K562 (cell line): ENCODE results near the gene KCP. TPM values are rescaled to one million over a fixed set of nuclear protein-coding genes. Genes with fewer than 3 reads are reported as not detected.

Source experiments
- ATAC-seq: fragments of 200-7000 bp; cut with Tn5 transposase; 3 replicates; pipeline ENCODE4 v1.9.1; 2020; ENCODE audit warnings: moderate library complexity
- BruUV-seq: library from RNA; stranded (reverse); fragments of 400-500 nt; replicated peaks from 2 replicates; lab custom pipeline; 2021; lab: Mats Ljungman, UMichigan
- CTCF ChIA-PET: fragments of 300-600 bp; formaldehyde crosslinking; extraction: SDS; loops from one replicate; lab custom pipeline; 2021; ENCODE audit warnings: low intra/inter-chr PET ratio; lab: Yijun Ruan, JAX
- POLR2A ChIA-PET: fragments of 300-600, 350-650 bp; sonication (Branson Sonifier 250); formaldehyde crosslinking; extraction: SDS; loops from one replicate; lab custom pipeline; 2021; ENCODE audit warnings: antibody characterized with exemption, inconsistent platforms; lab: Yijun Ruan, JAX
- DNase-seq, 4 experiments: peaks; one replicate each; pipeline versions ENCODE4 v3.0.0 to v3.0.0-alpha.2; 2011 to 2018; ENCODE audit warnings: low spot score in 3 of 4, mixed read lengths in 3 of 4; ENCODE audit errors: extremely low read depth in 1 of 4
- FAIRE-seq: peaks from 2 replicates; lab custom pipeline; 2011; peaks lifted over from hg19 to GRCh38; lab: Jason Lieb, UNC
- H2AFZ ChIP-seq: 2 replicates; pipeline ENCODE4 v1.6.0; 2011; ENCODE audit warnings: low read depth, low read length, control low read depth, inconsistent platforms
- H3K27ac ChIP-seq: fragments of 200-600 bp; 3 replicates; pipeline ENCODE4 v1.8.0; 2011; ENCODE audit warnings: low read depth, mild to moderate bottlenecking, control low read depth, inconsistent platforms, low read length, moderate library complexity, mixed read lengths; ENCODE audit errors: extremely low read depth
- H3K27me3 ChIP-seq, 2 experiments: fragments of 300-600 bp in 1 of 2; 2 replicates in 1 of 2; 3 replicates in 1 of 2; pipeline versions ENCODE4 v1.6.0 to v1.8.0; 2011; ENCODE audit warnings: inconsistent platforms in 2 of 2, low read length in 2 of 2, mild to moderate bottlenecking in 1 of 2, mixed read lengths in 1 of 2, moderate library complexity in 1 of 2; ENCODE audit not compliant: control insufficient read depth in 2 of 2, insufficient read depth in 2 of 2
- H3K36me3 ChIP-seq: fragments of 300-600 bp; 3 replicates; pipeline ENCODE4 v1.8.0; 2011; ENCODE audit warnings: mild to moderate bottlenecking, low read length, inconsistent platforms; ENCODE audit not compliant: control insufficient read depth, insufficient read depth
- H3K4me1 ChIP-seq, 2 experiments: fragments of 200-600 bp in 1 of 2; replicated peaks in 1 of 2; 2 replicates in 1 of 2; 3 replicates in 1 of 2; pipeline versions ENCODE4 v1.5.1 to v1.8.0; 2011; ENCODE audit warnings: inconsistent platforms in 2 of 2, low read length in 2 of 2, mild to moderate bottlenecking in 1 of 2, mixed read lengths in 1 of 2, moderate library complexity in 1 of 2; ENCODE audit not compliant: control insufficient read depth in 2 of 2, insufficient read depth in 2 of 2
- H3K4me2 ChIP-seq: 2 replicates; pipeline ENCODE4 v1.6.1; 2011; ENCODE audit warnings: low read length, control low read depth, inconsistent platforms, mixed read lengths; ENCODE audit not compliant: insufficient read depth
- H3K4me3 ChIP-seq: fragments of 200-600 bp; sonication (generic), shearing (Covaris generic); 2 replicates; pipeline ENCODE4 v1.5.1; 2016; ENCODE audit warnings: control low read depth, inconsistent platforms
- H3K79me2 ChIP-seq: fragments of 200-600 bp; 3 replicates; pipeline ENCODE4 v1.8.0; 2011; ENCODE audit warnings: low read length, inconsistent platforms; ENCODE audit not compliant: control insufficient read depth, insufficient read depth
- H3K9ac ChIP-seq, 2 experiments: 2 replicates each; pipeline versions ENCODE4 v1.6.0 to v1.6.1; 2011; ENCODE audit warnings: low read depth in 2 of 2, low read length in 2 of 2, control low read depth in 1 of 2, inconsistent platforms in 1 of 2, mild to moderate bottlenecking in 1 of 2, mixed read lengths in 1 of 2; ENCODE audit not compliant: insufficient read depth in 1 of 2
- H3K9me1 ChIP-seq: one replicate; pipeline ENCODE4 v1.6.0; 2011; ENCODE audit warnings: inconsistent platforms, mild to moderate bottlenecking, low read length, moderate library complexity; ENCODE audit not compliant: control insufficient read depth, insufficient read depth
- H3K9me3 ChIP-seq: replicated peaks from 2 replicates; pipeline ENCODE4 v1.5.1; 2011; ENCODE audit warnings: low read depth, low read length, inconsistent platforms; ENCODE audit not compliant: control insufficient read depth, insufficient read depth
- H4K20me1 ChIP-seq: replicated peaks from 2 replicates; pipeline ENCODE4 v1.6.1; 2011; ENCODE audit warnings: low read length, inconsistent platforms, mixed read lengths; ENCODE audit not compliant: control insufficient read depth, insufficient read depth
- GATAD2B ChIP-seq: fragments of 450-650 bp; IDR thresholded peaks from 2 replicates; pipeline ENCODE4 v1.6.1; 2017; ENCODE audit warnings: mild to moderate bottlenecking, borderline replicate concordance
- KAT8 ChIP-seq: fragments of 450-650 bp; IDR thresholded peaks from 2 replicates; pipeline ENCODE4 v1.6.1; 2016; ENCODE audit warnings: low read depth, mild to moderate bottlenecking
- LARP7 ChIP-seq: fragments of 450-650 bp; IDR thresholded peaks from 2 replicates; pipeline ENCODE4 v1.6.1; 2016
- MYNN ChIP-seq, 2 experiments: sonication (generic); formaldehyde crosslinking in 1 of 2; IDR thresholded peaks; 2 replicates each; pipeline versions ENCODE4 v1.5.0 to v1.6.1; 2016 to 2020; ENCODE audit warnings: antibody characterized with exemption in 1 of 2, missing genetic modification reagents in 1 of 2
- PCBP2 ChIP-seq: fragments of 200-400 bp; formaldehyde crosslinking; IDR thresholded peaks from 2 replicates; pipeline ENCODE4 v1.6.1; 2018; ENCODE audit warnings: low read length, low read depth, mild to moderate bottlenecking, moderate library complexity; ENCODE audit not compliant: poor library complexity, severe bottlenecking
- SPI1 ChIP-seq: IDR thresholded peaks from 2 replicates; pipeline ENCODE4 v1.6.1; 2011; ENCODE audit warnings: low read depth, low read length, control low read depth, borderline replicate concordance
- TARDBP ChIP-seq: fragments of 450-650 bp; IDR thresholded peaks from 2 replicates; pipeline ENCODE4 v1.6.1; 2016
- TBP ChIP-seq: optimal IDR thresholded peaks from 2 replicates; pipeline ENCODE3; 2011; ENCODE audit warnings: low read depth, low read length, improper control_type of control experiment
- YBX1 ChIP-seq: fragments of 450-650 bp; IDR thresholded peaks from 2 replicates; pipeline ENCODE4 v1.7.1; 2016; ENCODE audit warnings: mild to moderate bottlenecking
- ZNF444 ChIP-seq: fragments of 250-450 bp; sonication (Bioruptor Pico); IDR thresholded peaks from 2 replicates; pipeline ENCODE4 v1.4.0; 2020; ENCODE audit warnings: mild to moderate bottlenecking, moderate library complexity
- ZNF76 ChIP-seq: fragments of 250-450 bp; sonication (Bioruptor Pico); IDR thresholded peaks from 2 replicates; pipeline ENCODE4 v1.4.0; 2020; ENCODE audit warnings: mild to moderate bottlenecking, moderate library complexity, borderline replicate concordance
- WGBS: fragments of 100-300 bp; shearing (Covaris generic); methylation state at CpG from one replicate; pipeline ENCODE4 v1.1.6; 2016; ENCODE audit warnings: low coverage, mixed read lengths; ENCODE audit not compliant: insufficient coverage; ENCODE audit errors: missing lambda C conversion rate; 5-methylcytosine and 5-hydroxymethylcytosine counted together
- in situ Hi-C: fragments of 300-500 bp; cut with MboI; formaldehyde crosslinking; loops from 4 replicates; pipeline ENCODE4 v1.15.0; 2018; ENCODE audit warnings: inconsistent platforms, mixed read lengths
- intact Hi-C: fragments of 100-400 bp; cut with micrococcal nuclease; formaldehyde crosslinking; loops from 2 replicates; pipeline ENCODE4 v1.14.2; 2022
- polyA plus RNA-seq, 8 experiments: library from polyadenylated mRNA; depleted of rRNA in 4 of 8; stranded (reverse) in 5 of 8; unstranded in 3 of 8; fragments of >200 nt; fragmentation: Nextera tagmentation in 2 of 8; fragmentation: Illumina TruSeq in 1 of 8; extraction: Ambion mirVana in 2 of 8; extraction: Trizol in 1 of 8; gene quantifications; 2 replicates each; pipeline versions ENCODE4 v1.2.1 to v1.2.3, GENCODE V29; 2011 to 2014; ENCODE audit warnings: inconsistent platforms in 1 of 8, missing spikeins in 1 of 8
- total RNA-seq, 7 experiments: library from RNA; depleted of rRNA in 6 of 7; stranded (reverse); fragments of >200 nt in 6 of 7; fragmentation: Illumina TruSeq in 2 of 7; extraction: Trizol in 2 of 7; gene quantifications; 2 replicates each; pipeline versions ENCODE4 v1.2.1 to v1.2.3, GENCODE V29; 2011 to 2021; ENCODE audit warnings: low replicate concordance in 1 of 7
- TF ChIP-seq, protein P1 (sequence below): sonication (generic); formaldehyde crosslinking; IDR thresholded peaks from 2 replicates; pipeline ENCODE4 v1.8.0; 2022; ENCODE audit warnings: mild to moderate bottlenecking, missing genetic modification reagents
- TF ChIP-seq, protein P2 (sequence below): fragments of 450-650 bp; IDR thresholded peaks from 2 replicates; pipeline ENCODE4 v1.6.1; 2016
- TF ChIP-seq, protein P3 (sequence below): fragments of 450-650 bp; IDR thresholded peaks from one replicate; pipeline ENCODE4 v1.6.1; 2018; ENCODE audit warnings: mild to moderate bottlenecking, moderate library complexity; ENCODE audit not compliant: partially characterized antibody
- TF ChIP-seq, protein P4 (sequence below): fragments of 450-650 bp; formaldehyde crosslinking; IDR thresholded peaks from 2 replicates; pipeline ENCODE4 v1.4.0; 2020; ENCODE audit warnings: mild to moderate bottlenecking

KCP gene
- total and polyA plus RNA-seq, 9 of the 15 experiments (the other 6 are each of a cell fraction or from before 2014, with no cell fraction given): 0.06 to 0.17 (median 0.12) TPM; not detected in 3

DNA sequence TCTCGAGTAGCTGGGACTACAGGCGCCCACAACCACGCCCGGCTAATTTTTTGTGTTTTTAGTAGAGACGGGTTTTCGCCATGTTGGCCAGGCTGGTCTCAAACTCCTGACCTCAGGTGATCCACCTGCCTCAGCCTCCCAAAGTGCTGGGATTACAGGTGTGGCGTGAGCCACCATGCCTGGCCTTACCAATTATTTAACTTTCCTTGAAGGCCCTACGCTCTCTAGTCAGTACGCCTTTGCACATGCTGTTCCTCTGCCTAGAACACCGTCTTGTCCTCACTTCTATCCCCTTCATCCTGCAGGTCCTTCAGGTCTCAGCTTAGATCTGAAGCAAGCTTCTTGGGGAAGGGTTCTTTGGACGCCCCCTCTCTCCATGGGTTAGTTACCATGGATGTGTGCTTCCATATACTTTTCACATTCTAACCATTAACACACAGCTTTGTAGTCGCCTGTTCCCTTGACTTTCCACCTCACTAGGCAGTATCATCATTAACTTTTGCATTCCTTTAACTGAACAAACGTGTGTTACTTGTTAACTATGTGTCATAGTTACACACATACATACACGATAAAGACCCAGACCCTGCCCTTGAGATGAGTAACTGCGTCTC, 48.4 kb downstream of the KCP start (continued):
- TF ChIP-seq, protein P1, sequence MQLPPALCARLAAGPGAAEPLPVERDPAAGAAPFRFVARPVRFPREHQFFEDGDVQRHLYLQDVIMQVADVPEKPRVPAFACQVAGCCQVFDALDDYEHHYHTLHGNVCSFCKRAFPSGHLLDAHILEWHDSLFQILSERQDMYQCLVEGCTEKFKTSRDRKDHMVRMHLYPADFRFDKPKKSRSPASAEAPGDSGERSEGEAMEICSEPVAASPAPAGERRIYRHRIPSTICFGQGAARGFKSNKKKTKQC (CRISPR knock-in tag): 0 out of 2 replicates have a peak, but pooled peaks have one; percentile 25
- no peak for TF ChIP-seq TARDBP
- TF ChIP-seq, protein P2, sequence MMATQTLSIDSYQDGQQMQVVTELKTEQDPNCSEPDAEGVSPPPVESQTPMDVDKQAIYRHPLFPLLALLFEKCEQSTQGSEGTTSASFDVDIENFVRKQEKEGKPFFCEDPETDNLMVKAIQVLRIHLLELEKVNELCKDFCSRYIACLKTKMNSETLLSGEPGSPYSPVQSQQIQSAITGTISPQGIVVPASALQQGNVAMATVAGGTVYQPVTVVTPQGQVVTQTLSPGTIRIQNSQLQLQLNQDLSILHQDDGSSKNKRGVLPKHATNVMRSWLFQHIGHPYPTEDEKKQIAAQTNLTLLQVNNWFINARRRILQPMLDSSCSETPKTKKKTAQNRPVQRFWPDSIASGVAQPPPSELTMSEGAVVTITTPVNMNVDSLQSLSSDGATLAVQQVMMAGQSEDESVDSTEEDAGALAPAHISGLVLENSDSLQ: no peak
- TF ChIP-seq SPI1: no peak
- TF ChIP-seq MYNN (IDR thresholded peaks at IDR 0.05): no peak
- no peak for TF ChIP-seq MYNN (CRISPR knock-in tag; IDR thresholded peaks at IDR 0.05)
- TF ChIP-seq, all 486 proteins: peak for 47

DNA sequence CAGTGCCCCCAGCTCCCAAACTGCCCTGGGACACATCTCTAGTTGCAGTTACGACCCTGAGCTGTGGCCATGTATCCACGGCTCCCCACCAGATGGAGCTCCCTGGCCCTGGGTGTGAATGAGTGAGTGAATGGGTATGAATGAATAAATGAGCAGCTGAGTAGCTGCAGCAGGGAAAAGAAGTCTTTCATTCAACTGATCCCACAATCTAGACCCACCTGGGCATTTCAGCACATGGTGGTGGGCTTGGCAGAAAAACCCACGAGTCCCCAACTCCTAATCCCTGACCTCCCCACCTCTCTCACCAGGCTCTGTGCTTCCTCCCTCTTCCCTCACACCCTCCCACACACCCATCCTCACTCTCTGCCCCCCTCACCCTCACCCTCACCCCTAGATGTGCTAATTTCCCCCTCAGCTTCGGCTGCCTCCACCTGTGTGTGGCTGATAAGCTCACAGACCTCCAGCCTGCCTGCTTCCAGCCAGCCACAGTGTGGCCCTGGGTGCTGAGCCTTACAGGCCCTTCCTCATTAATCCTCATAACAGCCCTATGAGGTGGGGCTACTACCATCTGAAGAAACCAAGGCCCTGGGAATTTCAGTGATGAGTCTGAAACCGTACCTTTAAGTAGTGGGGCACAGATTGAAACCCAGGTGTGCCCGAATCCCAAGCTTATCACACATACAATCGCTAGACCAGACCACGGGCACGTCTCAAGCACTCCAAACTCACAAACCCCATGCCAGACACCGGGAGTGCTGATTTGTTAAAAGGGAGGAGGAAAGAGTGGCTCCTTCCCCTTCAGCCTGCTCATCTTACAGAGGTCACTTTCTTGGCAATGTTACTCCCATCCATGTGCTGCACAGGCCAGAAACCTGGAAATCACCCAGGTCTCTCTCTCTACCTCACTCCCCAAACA, 50.1 kb downstream of the KCP start:
- no TSS peak for BruUV-seq
- H3K79me2 ChIP-seq: peaks cover 34% of the 10 kb centered on the region
- POLR2A ChIA-PET: interaction anchor here (0.6 to 7.1 kb wide), 12 partner anchors 9 to 363 kb away, joined by 3 to 47 read pairs (median 5); partner anchors contain the start of gene CALU
- peaks cover 51% of the 10 kb centered on the region for H3K36me3 ChIP-seq
- in situ Hi-C loops: no loop called here
- H3K4me1 ChIP-seq: peaks cover 38 to 75% of the 10 kb centered on the region in 2 experiments
- H3K9me3 ChIP-seq: no peaks in the 10 kb centered on the region
- intact Hi-C loops: loop anchor here (1.0 to 5.0 kb wide), 5 partner anchors 20 to 383 kb away; partner anchors contain the start of gene METTL2B
- peak overlapping the region; percentile 57 to 86; a peak in 3 of 4 replicates for H3K9ac ChIP-seq
- CTCF ChIA-PET: interaction anchor here (1.1 kb wide), 1 partner anchor 20 kb away, joined by 5 read pairs; no protein-coding TSS in a partner anchor
- no peak overlapping the region; the same call in 1 of the 2 replicates for H3K4me3 ChIP-seq
- peak; percentile 70 for ATAC-seq
- H4K20me1 ChIP-seq: no peaks in the 10 kb centered on the region; the same call in 1 of the 2 replicates
- DNase-seq: peak; percentile 91 to 99 (median 94)
- peak; percentile 96 for FAIRE-seq
- H3K4me2 ChIP-seq: peak overlapping the region; percentile 78
- peak overlapping the region; percentile 84 for H3K27ac ChIP-seq
- 2% methylated on average over 10 of the region's 10 CpGs for WGBS
- no peaks in the 10 kb centered on the region for H3K9me1 ChIP-seq
- H2AFZ ChIP-seq: peak overlapping the region; percentile 76
- no peaks in the 10 kb centered on the region for H3K27me3 ChIP-seq
- TF ChIP-seq, protein P3, sequence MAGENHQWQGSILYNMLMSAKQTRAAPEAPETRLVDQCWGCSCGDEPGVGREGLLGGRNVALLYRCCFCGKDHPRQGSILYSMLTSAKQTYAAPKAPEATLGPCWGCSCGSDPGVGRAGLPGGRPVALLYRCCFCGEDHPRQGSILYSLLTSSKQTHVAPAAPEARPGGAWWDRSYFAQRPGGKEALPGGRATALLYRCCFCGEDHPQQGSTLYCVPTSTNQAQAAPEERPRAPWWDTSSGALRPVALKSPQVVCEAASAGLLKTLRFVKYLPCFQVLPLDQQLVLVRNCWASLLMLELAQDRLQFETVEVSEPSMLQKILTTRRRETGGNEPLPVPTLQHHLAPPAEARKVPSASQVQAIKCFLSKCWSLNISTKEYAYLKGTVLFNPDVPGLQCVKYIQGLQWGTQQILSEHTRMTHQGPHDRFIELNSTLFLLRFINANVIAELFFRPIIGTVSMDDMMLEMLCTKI: no peak
- TF ChIP-seq, protein P4, sequence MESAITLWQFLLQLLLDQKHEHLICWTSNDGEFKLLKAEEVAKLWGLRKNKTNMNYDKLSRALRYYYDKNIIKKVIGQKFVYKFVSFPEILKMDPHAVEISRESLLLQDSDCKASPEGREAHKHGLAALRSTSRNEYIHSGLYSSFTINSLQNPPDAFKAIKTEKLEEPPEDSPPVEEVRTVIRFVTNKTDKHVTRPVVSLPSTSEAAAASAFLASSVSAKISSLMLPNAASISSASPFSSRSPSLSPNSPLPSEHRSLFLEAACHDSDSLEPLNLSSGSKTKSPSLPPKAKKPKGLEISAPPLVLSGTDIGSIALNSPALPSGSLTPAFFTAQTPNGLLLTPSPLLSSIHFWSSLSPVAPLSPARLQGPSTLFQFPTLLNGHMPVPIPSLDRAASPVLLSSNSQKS (CRISPR knock-in tag): no peak; the same call in 1 of the 2 replicates
- TF ChIP-seq ZNF76 (CRISPR knock-in tag) (no peak), PCBP2 (no peak), LARP7 (peak; percentile 97), GATAD2B (no peak; the same call in 1 of the 2 replicates), KAT8 (no peak), YBX1 (no peak), ZNF444 (no peak), TBP (peak; percentile 64)
